Duodenal mucosa (tissue), 2 donors: Measurements from ENCODE around the gene BTF3L4.

Source experiments
- H3K27ac ChIP-seq: one replicate; pipeline ENCODE4 v1.7.0; 2013; ENCODE audit warnings: low read depth, low read length
- H3K27me3 ChIP-seq, 2 donors: one replicate each; pipeline ENCODE4 v1.7.0; 2013; ENCODE audit warnings: low read length in 2 of 2, control low read depth in 1 of 2; ENCODE audit not compliant: insufficient read depth in 2 of 2, control insufficient read depth in 1 of 2
- H3K36me3 ChIP-seq, 2 donors: one replicate each; pipeline ENCODE4 v1.7.0; 2013; ENCODE audit warnings: low read length in 2 of 2, control low read depth in 1 of 2; ENCODE audit not compliant: insufficient read depth in 2 of 2, control insufficient read depth in 1 of 2
- H3K4me1 ChIP-seq, 2 donors: one replicate each; pipeline ENCODE4 v1.7.0; 2013; ENCODE audit warnings: low read length in 2 of 2, control low read depth in 1 of 2; ENCODE audit not compliant: insufficient read depth in 2 of 2, control insufficient read depth in 1 of 2
- H3K4me3 ChIP-seq, 2 donors: one replicate each; pipeline ENCODE4 v1.7.0; 2013; ENCODE audit warnings: low read length in 2 of 2, low read depth in 1 of 2
- H3K9ac ChIP-seq, 2 donors: one replicate each; pipeline ENCODE4 v1.7.0; 2013; ENCODE audit warnings: low read length in 2 of 2, low read depth in 1 of 2
- H3K9me3 ChIP-seq, 2 donors: one replicate each; pipeline ENCODE4 v1.7.0; 2013; ENCODE audit warnings: low read length in 2 of 2, control low read depth in 1 of 2; ENCODE audit not compliant: control insufficient read depth in 1 of 2

Gene BTF3L4

GRCh38 chr1:52119301-52120079 is 63.4 kb downstream of the BTF3L4 start:
- no peak overlapping the region for H3K4me3 ChIP-seq
- peaks cover 13 to 23% of the 10 kb centered on the region in 2 donors for H3K4me1 ChIP-seq
- no peaks in the 10 kb centered on the region for H3K9me3 ChIP-seq
- no peak overlapping the region for H3K9ac ChIP-seq
- no peak overlapping the region for H3K27ac ChIP-seq
- H3K36me3 ChIP-seq: no peaks in the 10 kb centered on the region
- no peaks in the 10 kb centered on the region for H3K27me3 ChIP-seq

- Histone ChIP-seq H3K9me3 (no peaks in the 10 kb centered on the region), H3K27ac (no peak overlapping the region), H3K27me3 (no peaks in the 10 kb centered on the region), H3K36me3 (no peaks in the 10 kb centered on the region), H3K4me1 (peaks cover 13 to 23% of the 10 kb centered on the region in 2 donors), H3K4me3 (peak overlapping the region; percentile 15 to 28), H3K9ac (no peak overlapping the region)
These were observed 66.3 kb downstream of the BTF3L4 start for GRCh38 chr1:52122384-52122783.

GRCh38 chr1:52123622-52124021 is 67.5 kb downstream of the BTF3L4 start:
- no peak overlapping the region for H3K27ac ChIP-seq
- H3K9ac ChIP-seq: no peak overlapping the region
- H3K4me1 ChIP-seq: peaks cover 13 to 23% of the 10 kb centered on the region in 2 donors
- no peak overlapping the region for H3K4me3 ChIP-seq
- H3K36me3 ChIP-seq: no peaks in the 10 kb centered on the region
- no peaks in the 10 kb centered on the region for H3K27me3 ChIP-seq
- no peaks in the 10 kb centered on the region for H3K9me3 ChIP-seq

GRCh38 chr1:52125736-52126359 is 69.8 kb downstream of the BTF3L4 start:
- H3K9ac ChIP-seq: no peak overlapping the region
- no peaks in the 10 kb centered on the region for H3K36me3 ChIP-seq
- H3K4me3 ChIP-seq: no peak overlapping the region
- no peaks in the 10 kb centered on the region for H3K9me3 ChIP-seq
- H3K4me1 ChIP-seq: peaks cover 8 to 18% of the 10 kb centered on the region in 2 donors
- H3K27ac ChIP-seq: no peak overlapping the region
- no peaks in the 10 kb centered on the region for H3K27me3 ChIP-seq

GRCh38 chr1:52127181-52128180 is 71.4 kb downstream of the BTF3L4 start:
- no peak overlapping the region for H3K9ac ChIP-seq
- no peak overlapping the region for H3K27ac ChIP-seq
- H3K27me3 ChIP-seq: no peaks in the 10 kb centered on the region
- no peak overlapping the region for H3K4me3 ChIP-seq
- H3K36me3 ChIP-seq: no peaks in the 10 kb centered on the region
- H3K9me3 ChIP-seq: no peaks in the 10 kb centered on the region
- peaks cover 6 to 10% of the 10 kb centered on the region in 2 donors for H3K4me1 ChIP-seq

- Histone ChIP-seq H3K36me3 (no peaks in the 10 kb centered on the region), H3K4me1 (peaks cover 14% of the 10 kb centered on the region in 2 donors), H3K27ac (no peak overlapping the region), H3K9ac (no peak overlapping the region), H3K27me3 (no peaks in the 10 kb centered on the region), H3K4me3 (no peak overlapping the region), H3K9me3 (no peaks in the 10 kb centered on the region)
These were observed 83.9 kb downstream of the BTF3L4 start for GRCh38 chr1:52139817-52140540.
